HG03066 (cell line): ENCODE data around the gene SH2D3A.
"Not testable (repeated sequence)": the region's sequence is repeated elsewhere in the genome, so short reads cannot be mapped to it uniquely, and the experiment has no call there.

Source experiments
- ATAC-seq: cut with Tn5 transposase; IDR thresholded peaks from one replicate; pipeline ENCODE4 v1.9.1; 2021; ENCODE audit warnings: low read depth; ENCODE audit not compliant: unreplicated experiment

The SH2D3A gene

GRCh38 chr19:6710273-6711077, 56.8 kb downstream of the SH2D3A start:
- no peak for ATAC-seq

- ATAC-seq = no peak
Observed at GRCh38 chr19:6709549-6709948, 57.7 kb downstream of the SH2D3A start.

- not testable (repeated sequence) for ATAC-seq
Observed at GRCh38 chr19:6708913-6709312, 58.3 kb downstream of the SH2D3A start.

GRCh38 chr19:6708346-6708745, 58.9 kb downstream of the SH2D3A start:
- ATAC-seq = no peak

GRCh38 chr19:6707658-6708018, 59.6 kb downstream of the SH2D3A start:
- no peak for ATAC-seq

GRCh38 chr19:6707011-6707657, 60.1 kb downstream of the SH2D3A start:
- no peak for ATAC-seq

GRCh38 chr19:6706633-6706958, 60.6 kb downstream of the SH2D3A start:
- no peak for ATAC-seq

- no peak for ATAC-seq
Observed at GRCh38 chr19:6705931-6706632, 61.2 kb downstream of the SH2D3A start.
